Coronary artery (tissue), 2 donors: ENCODE results near the gene KLF1.

Experiments used
- DNase-seq: peaks from one replicate; pipeline ENCODE4 v3.0.0-alpha.2; 2017; ENCODE audit warnings: low spot score
- H3K27ac ChIP-seq, 2 donors: fragments of 200-600 bp; sonication (generic); one replicate each; pipeline ENCODE4 v1.5.1; 2016 to 2019
- H3K4me3 ChIP-seq: fragments of 200-600 bp; sonication (generic); 2 replicates; pipeline ENCODE4 v1.5.1; 2016; ENCODE audit warnings: mild to moderate bottlenecking, moderate library complexity
- CTCF ChIP-seq: fragments of 200-600 bp; sonication (generic); IDR thresholded peaks from one replicate; pipeline ENCODE4 v1.5.1; 2019; ENCODE audit warnings: antibody characterized with exemption

Gene KLF1

GRCh38 chr19:12838182-12838885, 48.7 kb downstream of the KLF1 start, which contains the start of gene MAST1:
TSS of gene MAST1 (plus strand) at chr19:12838515. CDS start at chr19:12838573, 58 bp downstream.
- no peak for DNase-seq
- Histone ChIP-seq H3K27ac (no peak within 1 kb of the TSS), H3K4me3 (peak within 1 kb of the TSS; percentile 54)
- TF ChIP-seq CTCF: no peak

- H3K4me3 ChIP-seq: no peak overlapping the region
- no peak for TF ChIP-seq CTCF
Measured at GRCh38 chr19:12837225-12837624, 49.8 kb downstream of the KLF1 start.

GRCh38 chr19:12836529-12836863, 50.5 kb downstream of the KLF1 start:
- no peak for DNase-seq
- Histone ChIP-seq H3K27ac (no peak overlapping the region), H3K4me3 (no peak overlapping the region)
- TF ChIP-seq CTCF: no peak

More at GRCh38 chr19:12837225-12837624, 49.8 kb downstream of the KLF1 start:
- H3K27ac ChIP-seq: no peak overlapping the region
- no peak for DNase-seq

GRCh38 chr19:12834976-12835757, 51.8 kb downstream of the KLF1 start:
- TF ChIP-seq CTCF: no peak
- no peak overlapping the region for H3K4me3 ChIP-seq
- no peak for DNase-seq
- no peak overlapping the region for H3K27ac ChIP-seq

- no peak within 1 kb of the TSS for H3K27ac ChIP-seq
- DNase-seq: no peak
- peak within 1 kb of the TSS; percentile 65 for H3K4me3 ChIP-seq
- TF ChIP-seq CTCF: no peak
Measured at GRCh38 chr19:12834566-12834943, 52.4 kb downstream of the KLF1 start, which contains the start of gene RTBDN. TSS of gene RTBDN (minus strand) at chr19:12834579. CDS start at chr19:12829979, 4,600 bp downstream.
